Activated T-helper 17 cell treated with anti-CD3 and anti-CD28 coated beads, Interleukin-2, amount 50 U/mL, for 72 hours (primary cell): Measurements from ENCODE around the gene PPFIBP1. TPM values are rescaled to one million over a fixed set of nuclear protein-coding genes. Genes with fewer than 3 reads are reported as not detected.
"Not testable (repeated sequence)": the region's sequence is repeated elsewhere in the genome, so short reads cannot be mapped to it uniquely, and the experiment has no call there.

Experiments
- ATAC-seq: fragments of 150-1000 bp; cut with Tn5 transposase; replicated peaks from 2 replicates; pipeline ENCODE4 v1.10.0; 2021; ENCODE audit warnings: mild to moderate bottlenecking, moderate library complexity
- H3K27ac Mint-ChIP-seq: one replicate; pipeline ENCODE4 v1.8.0; 2022; ENCODE audit warnings: mixed read lengths
- H3K27me3 Mint-ChIP-seq: one replicate; pipeline ENCODE4 v1.8.0; 2022; ENCODE audit warnings: mixed read lengths
- H3K36me3 Mint-ChIP-seq: one replicate; pipeline ENCODE4 v1.8.0; 2022; ENCODE audit warnings: low read depth, mild to moderate bottlenecking, mixed read lengths
- H3K4me1 Mint-ChIP-seq: one replicate; pipeline ENCODE4 v1.8.0; 2022; ENCODE audit warnings: mixed read lengths
- H3K4me3 Mint-ChIP-seq: one replicate; pipeline ENCODE4 v1.8.0; 2022; ENCODE audit warnings: mild to moderate bottlenecking, mixed read lengths
- H3K9me3 Mint-ChIP-seq: one replicate; pipeline ENCODE4 v1.8.0; 2022; ENCODE audit warnings: mixed read lengths
- total RNA-seq, 2 donors: library from RNA; stranded (reverse); gene quantifications; one replicate each; pipeline ENCODE4 v1.2.3, GENCODE V29; 2022

PPFIBP1 gene
- total RNA-seq, 2 donors from 2014 or later, result 13.8 to 21.8 TPM

DNA sequence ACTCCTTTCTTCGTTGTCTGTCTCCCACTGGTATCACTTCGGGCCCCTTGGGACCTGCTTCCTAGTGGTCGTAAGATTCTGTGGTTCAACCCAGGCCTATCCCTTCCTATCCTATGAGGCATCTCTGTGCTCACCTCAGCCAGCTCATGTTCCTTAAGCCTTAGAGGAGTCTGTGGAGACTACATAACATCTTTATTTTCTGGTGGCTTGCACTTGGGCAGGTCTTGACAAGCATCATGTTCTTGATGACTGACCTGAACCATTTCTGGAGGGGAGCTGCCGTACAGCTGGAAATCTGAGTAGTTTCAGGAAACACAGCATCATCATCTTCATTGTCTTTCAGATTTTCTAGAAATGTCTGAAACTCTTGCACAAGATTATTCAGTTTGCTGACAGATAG, 69.3 kb downstream of the PPFIBP1 start:
- H3K27me3 Mint-ChIP-seq, result no peaks in the 10 kb centered on the region
- ATAC-seq, result no peak
- peaks cover 4% of the 10 kb centered on the region for H3K4me1 Mint-ChIP-seq

GRCh38 chr12:27595231-27595642, 71.2 kb downstream of the PPFIBP1 start:
- H3K4me3 Mint-ChIP-seq, result no peak overlapping the region
- ATAC-seq, result no peak
- no peaks in the 10 kb centered on the region for H3K36me3 Mint-ChIP-seq
- H3K27me3 Mint-ChIP-seq, result no peaks in the 10 kb centered on the region
- no peak overlapping the region for H3K27ac Mint-ChIP-seq
- H3K4me1 Mint-ChIP-seq, result peaks cover 4% of the 10 kb centered on the region
- peaks cover 3% of the 10 kb centered on the region for H3K9me3 Mint-ChIP-seq

More for the DNA sequence above, 69.3 kb downstream of the PPFIBP1 start:
- H3K27ac Mint-ChIP-seq, result no peak overlapping the region
- H3K9me3 Mint-ChIP-seq, result peaks cover 3% of the 10 kb centered on the region
- no peaks in the 10 kb centered on the region for H3K36me3 Mint-ChIP-seq
- no peak overlapping the region for H3K4me3 Mint-ChIP-seq

GRCh38 chr12:27598866-27599265, 74.9 kb downstream of the PPFIBP1 start:
- not testable (repeated sequence) for H3K4me3 Mint-ChIP-seq, H3K36me3 Mint-ChIP-seq, H3K4me1 Mint-ChIP-seq, H3K9me3 Mint-ChIP-seq, H3K27me3 Mint-ChIP-seq, H3K27ac Mint-ChIP-seq, ATAC-seq

DNA sequence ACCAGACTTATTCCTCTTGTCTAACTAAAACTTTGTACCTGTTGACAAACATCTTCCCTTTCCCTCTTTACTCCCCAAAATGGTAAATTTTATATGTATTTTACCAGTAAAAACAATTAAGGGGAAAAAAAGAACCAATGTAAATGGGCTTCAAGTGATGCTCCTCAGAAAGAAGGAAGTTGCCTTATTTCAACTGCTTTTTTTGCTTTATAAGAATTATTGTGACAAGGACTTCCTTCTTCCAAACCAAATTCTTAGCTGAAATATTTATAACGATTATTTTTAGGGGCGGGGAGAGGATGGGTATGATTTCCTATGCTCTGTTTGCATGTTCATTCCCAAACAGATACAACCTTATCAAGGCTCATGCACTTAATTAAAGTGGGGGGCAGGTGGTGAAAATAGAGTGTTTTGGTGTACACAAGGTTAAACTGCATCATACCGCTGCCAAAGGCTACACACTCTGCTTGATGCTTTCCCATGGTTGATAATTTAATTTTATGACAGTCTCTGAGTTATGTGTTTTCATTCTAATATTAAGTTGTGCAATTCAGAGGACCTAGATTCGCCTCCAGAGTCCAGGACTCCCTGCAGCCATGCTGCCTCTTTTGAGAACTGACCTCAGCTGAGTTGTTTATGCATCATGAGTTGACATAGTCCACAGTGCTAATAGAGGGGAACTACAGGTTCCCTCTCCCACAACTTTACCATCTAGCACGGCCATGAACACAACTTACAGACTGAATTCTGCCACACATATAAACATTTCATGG, 77.2 kb downstream of the PPFIBP1 start:
- not testable (repeated sequence) for H3K27me3 Mint-ChIP-seq, H3K9me3 Mint-ChIP-seq, H3K36me3 Mint-ChIP-seq, H3K4me3 Mint-ChIP-seq, H3K4me1 Mint-ChIP-seq, H3K27ac Mint-ChIP-seq, ATAC-seq

GRCh38 chr12:27602516-27602915, 78.5 kb downstream of the PPFIBP1 start:
- H3K9me3 Mint-ChIP-seq, result peaks cover 7% of the 10 kb centered on the region
- H3K36me3 Mint-ChIP-seq, result no peaks in the 10 kb centered on the region
- no peak for ATAC-seq
- no peak overlapping the region for H3K4me3 Mint-ChIP-seq
- H3K27ac Mint-ChIP-seq, result no peak overlapping the region
- no peaks in the 10 kb centered on the region for H3K27me3 Mint-ChIP-seq
- no peaks in the 10 kb centered on the region for H3K4me1 Mint-ChIP-seq

DNA sequence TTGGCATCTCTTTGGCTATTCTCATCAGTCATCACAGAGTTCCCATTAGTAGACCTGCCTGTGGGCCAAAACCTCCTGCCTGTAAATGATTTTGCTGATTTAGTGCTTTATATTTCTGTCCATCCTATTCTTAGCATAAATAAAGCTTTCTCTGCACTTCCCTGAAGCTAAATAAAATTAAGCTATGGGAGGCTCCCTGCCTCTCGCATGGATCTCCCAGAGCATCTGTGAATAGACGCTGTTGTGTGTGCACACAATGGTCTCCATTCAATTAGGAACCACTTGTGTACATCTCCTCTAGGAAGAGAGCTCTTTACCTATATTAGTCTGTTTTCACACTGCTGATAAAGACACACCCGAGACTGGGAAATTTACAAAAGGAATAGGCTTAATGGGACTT, 80.4 kb downstream of the PPFIBP1 start:
- H3K36me3 Mint-ChIP-seq, result no peaks in the 10 kb centered on the region
- H3K27ac Mint-ChIP-seq, result no peak overlapping the region
- no peaks in the 10 kb centered on the region for H3K27me3 Mint-ChIP-seq
- ATAC-seq, result no peak
- H3K4me3 Mint-ChIP-seq, result no peak overlapping the region
- peaks cover 4% of the 10 kb centered on the region for H3K9me3 Mint-ChIP-seq
- no peaks in the 10 kb centered on the region for H3K4me1 Mint-ChIP-seq

DNA sequence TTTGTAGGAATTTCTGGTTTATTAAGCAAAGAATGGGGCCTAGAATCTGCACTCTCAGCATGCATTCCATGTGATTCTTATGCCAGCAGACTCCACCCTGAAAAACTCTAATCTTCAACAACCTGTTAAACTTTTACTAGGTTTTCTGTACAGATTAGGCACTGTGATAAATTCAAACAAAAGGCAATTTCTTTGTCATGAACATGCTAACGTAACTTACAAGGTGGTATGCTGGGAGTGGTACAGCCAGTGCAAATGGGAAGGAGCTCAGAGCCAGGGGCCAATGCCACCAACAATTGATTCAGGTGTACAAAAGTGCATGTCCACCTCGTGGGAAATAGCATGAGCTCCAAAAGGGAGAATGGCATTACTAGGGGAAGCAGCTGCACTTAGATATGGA, 83.0 kb downstream of the PPFIBP1 start:
- ATAC-seq, result no peak
- Mint-ChIP-seq H3K4me1 (no peaks in the 10 kb centered on the region), H3K36me3 (no peaks in the 10 kb centered on the region), H3K27me3 (no peaks in the 10 kb centered on the region), H3K27ac (no peak overlapping the region), H3K4me3 (no peak overlapping the region), H3K9me3 (peaks cover 4% of the 10 kb centered on the region)

DNA sequence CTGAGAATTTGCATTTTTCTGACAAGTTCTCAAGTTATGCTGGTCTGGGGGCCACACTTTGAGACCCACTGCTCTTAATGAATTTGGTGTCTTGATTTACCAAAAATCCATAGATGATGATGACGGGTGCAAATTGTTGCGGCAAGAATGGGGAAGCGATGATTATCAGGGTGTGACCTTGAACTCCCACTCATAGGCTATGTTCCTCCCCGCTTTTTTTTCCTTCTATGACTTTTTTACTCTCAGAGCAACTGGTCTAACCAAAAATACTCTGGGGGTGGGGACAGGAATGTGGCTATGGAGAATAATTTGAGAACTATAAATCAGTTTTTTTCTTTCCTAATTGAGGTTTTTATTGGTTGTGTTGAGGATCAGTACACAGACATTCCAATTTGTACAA, 83.6 kb downstream of the PPFIBP1 start:
- peaks cover 4% of the 10 kb centered on the region for H3K9me3 Mint-ChIP-seq

DNA sequence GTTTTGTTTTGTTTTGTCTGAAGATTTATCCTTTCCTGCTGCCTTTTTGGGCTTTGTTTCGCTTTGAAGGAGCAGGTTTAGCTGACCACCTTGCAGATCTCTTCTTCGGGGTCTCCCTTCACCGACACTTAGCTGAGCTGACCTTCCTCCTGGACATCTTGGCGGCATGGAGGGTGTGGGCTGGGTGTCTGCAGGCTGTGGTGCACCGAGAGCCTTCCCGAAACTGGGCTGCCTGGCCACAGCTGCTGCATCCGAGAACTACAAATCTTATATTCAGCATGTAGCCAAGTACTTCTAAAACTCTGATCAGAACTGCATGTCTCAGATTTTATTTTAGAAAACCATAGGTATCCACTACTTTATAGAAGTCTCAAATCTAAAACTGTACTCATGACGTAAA, 84.9 kb downstream of the PPFIBP1 start:
- no peaks in the 10 kb centered on the region for H3K36me3 Mint-ChIP-seq
- H3K9me3 Mint-ChIP-seq, result peaks cover 4% of the 10 kb centered on the region
- no peak overlapping the region for H3K4me3 Mint-ChIP-seq
- no peak for ATAC-seq
- H3K27ac Mint-ChIP-seq, result no peak overlapping the region
- no peaks in the 10 kb centered on the region for H3K27me3 Mint-ChIP-seq
- no peaks in the 10 kb centered on the region for H3K4me1 Mint-ChIP-seq

More for the DNA sequence above, 83.6 kb downstream of the PPFIBP1 start:
- Mint-ChIP-seq H3K27me3 (no peaks in the 10 kb centered on the region), H3K27ac (no peak overlapping the region), H3K36me3 (no peaks in the 10 kb centered on the region), H3K4me1 (no peaks in the 10 kb centered on the region), H3K4me3 (no peak overlapping the region)
- ATAC-seq, result no peak

DNA sequence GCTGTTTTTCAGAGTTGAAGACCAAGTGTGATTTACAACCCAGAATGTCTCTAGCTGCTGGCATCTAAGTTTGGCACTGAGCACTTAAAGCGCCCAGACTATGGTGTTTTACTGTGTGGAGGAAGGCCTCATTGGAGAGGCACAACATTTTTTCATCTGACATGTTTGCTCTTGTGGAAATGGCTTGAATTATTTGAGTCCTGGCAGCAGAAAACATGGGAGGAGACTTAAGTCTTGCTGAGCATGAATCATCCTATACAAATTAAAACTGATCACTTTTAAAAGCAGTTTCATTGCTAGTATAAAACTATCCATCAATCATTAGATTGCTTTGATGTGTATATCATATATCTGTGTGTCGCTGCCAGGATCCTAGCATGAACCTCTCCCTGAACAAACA, 86.4 kb downstream of the PPFIBP1 start:
- H3K4me3 Mint-ChIP-seq, result no peak overlapping the region
- no peak overlapping the region for H3K27ac Mint-ChIP-seq
- no peaks in the 10 kb centered on the region for H3K36me3 Mint-ChIP-seq
- H3K4me1 Mint-ChIP-seq, result no peaks in the 10 kb centered on the region
- no peaks in the 10 kb centered on the region for H3K9me3 Mint-ChIP-seq
- ATAC-seq, result no peak
- H3K27me3 Mint-ChIP-seq, result no peaks in the 10 kb centered on the region

- Mint-ChIP-seq H3K27me3 (peaks cover 5% of the 10 kb centered on the region), H3K36me3 (no peaks in the 10 kb centered on the region), H3K27ac (no peak overlapping the region), H3K9me3 (no peaks in the 10 kb centered on the region), H3K4me3 (no peak overlapping the region), H3K4me1 (no peaks in the 10 kb centered on the region)
- ATAC-seq, result no peak
These were observed 90.4 kb downstream of the PPFIBP1 start for GRCh38 chr12:27614386-27614785.

DNA sequence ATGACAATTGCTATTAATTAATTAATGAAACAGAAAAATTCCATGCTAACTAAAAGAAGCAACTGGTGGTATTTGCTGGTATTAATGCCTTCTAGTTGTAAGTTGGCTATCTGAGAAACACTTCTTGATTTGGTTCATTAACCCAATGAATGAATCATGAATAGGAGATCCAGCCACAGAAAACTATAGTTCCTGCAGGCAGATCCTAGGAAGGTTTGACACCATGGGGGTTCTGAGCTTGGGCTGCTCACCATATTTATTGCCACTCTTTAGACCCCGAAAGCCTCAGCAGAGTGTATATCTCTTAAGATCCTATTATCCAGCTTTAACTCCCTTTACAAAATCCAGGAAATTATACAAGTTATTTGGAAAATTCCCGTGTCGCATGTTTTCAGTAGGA, 90.9 kb downstream of the PPFIBP1 start:
- Mint-ChIP-seq H3K27ac (no peak overlapping the region), H3K4me3 (no peak overlapping the region), H3K9me3 (no peaks in the 10 kb centered on the region), H3K4me1 (no peaks in the 10 kb centered on the region), H3K36me3 (no peaks in the 10 kb centered on the region), H3K27me3 (peaks cover 5% of the 10 kb centered on the region)
- no peak for ATAC-seq

GRCh38 chr12:27615331-27615891, 91.4 kb downstream of the PPFIBP1 start:
- peaks cover 5% of the 10 kb centered on the region for H3K27me3 Mint-ChIP-seq
- no peaks in the 10 kb centered on the region for H3K4me1 Mint-ChIP-seq
- H3K4me3 Mint-ChIP-seq, result no peak overlapping the region
- H3K9me3 Mint-ChIP-seq, result no peaks in the 10 kb centered on the region
- no peaks in the 10 kb centered on the region for H3K36me3 Mint-ChIP-seq
- no peak overlapping the region for H3K27ac Mint-ChIP-seq
- ATAC-seq, result no peak

- no peak overlapping the region for H3K4me3 Mint-ChIP-seq
- no peaks in the 10 kb centered on the region for H3K9me3 Mint-ChIP-seq
- H3K36me3 Mint-ChIP-seq, result no peaks in the 10 kb centered on the region
- ATAC-seq, result no peak
- peak overlapping the region; percentile 14 for H3K27ac Mint-ChIP-seq
- peaks cover 5% of the 10 kb centered on the region for H3K27me3 Mint-ChIP-seq
- H3K4me1 Mint-ChIP-seq, result no peaks in the 10 kb centered on the region
These were observed 92.5 kb downstream of the PPFIBP1 start for GRCh38 chr12:27616356-27617142.

- Mint-ChIP-seq H3K4me1 (no peaks in the 10 kb centered on the region), H3K4me3 (no peak overlapping the region), H3K9me3 (no peaks in the 10 kb centered on the region), H3K27ac (no peak overlapping the region), H3K36me3 (no peaks in the 10 kb centered on the region), H3K27me3 (peaks cover 5% of the 10 kb centered on the region)
- ATAC-seq, result no peak
These were observed 94.8 kb downstream of the PPFIBP1 start for GRCh38 chr12:27618836-27619235.
